GM19395 (cell line): ENCODE measurements around the gene C1orf116.

Experiments
- ATAC-seq: cut with Tn5 transposase; IDR thresholded peaks from one replicate; pipeline ENCODE4 v1.9.1; 2021; ENCODE audit warnings: mild to moderate bottlenecking, moderate library complexity; ENCODE audit not compliant: unreplicated experiment

C1orf116 gene

GRCh38 chr1:207032528-207033017, at the start of gene C1orf116:
Gene C1orf116, minus strand, starts transcription at chr1:207032756. Its CDS starts 5,158 bp downstream, at chr1:207027598.
- ATAC-seq = no peak

DNA sequence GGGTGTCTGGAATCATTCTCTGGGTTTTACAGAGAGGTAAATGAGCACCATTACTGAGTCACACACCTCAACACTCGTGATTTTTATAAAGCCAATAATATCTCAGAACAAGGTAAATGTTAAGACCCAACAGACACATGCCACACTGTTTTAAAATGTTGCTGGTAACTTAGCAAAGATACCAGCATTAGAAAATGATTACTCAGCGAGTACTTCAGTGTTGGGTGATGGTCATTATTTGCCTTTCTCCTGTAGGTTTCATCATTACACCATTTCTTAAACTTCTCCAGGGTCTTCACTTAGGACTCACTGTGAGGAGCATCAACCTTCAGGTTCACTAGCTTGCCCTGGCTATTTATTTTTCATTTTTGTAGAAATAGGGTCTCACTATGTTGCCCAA, 49.2 kb upstream of the C1orf116 start:
- ATAC-seq = no peak

DNA sequence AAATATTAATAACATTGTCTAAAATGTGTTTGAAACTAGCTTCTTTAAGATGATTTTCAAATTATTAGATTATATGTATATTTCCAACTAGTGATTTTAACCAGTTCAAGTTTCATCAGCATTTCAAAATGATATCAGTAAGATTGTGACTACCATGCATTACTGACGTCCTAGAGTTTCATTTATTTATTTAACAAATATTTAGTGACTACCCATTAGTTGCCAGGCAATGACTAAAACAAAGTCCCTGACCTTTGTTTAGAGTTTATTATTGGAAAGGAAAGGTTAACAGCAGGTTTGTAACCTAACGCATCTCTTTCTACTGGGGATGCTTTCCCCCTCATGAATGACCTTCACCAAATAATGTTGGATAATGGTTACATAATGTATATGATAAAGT, 48.5 kb upstream of the C1orf116 start:
- ATAC-seq = no peak

DNA sequence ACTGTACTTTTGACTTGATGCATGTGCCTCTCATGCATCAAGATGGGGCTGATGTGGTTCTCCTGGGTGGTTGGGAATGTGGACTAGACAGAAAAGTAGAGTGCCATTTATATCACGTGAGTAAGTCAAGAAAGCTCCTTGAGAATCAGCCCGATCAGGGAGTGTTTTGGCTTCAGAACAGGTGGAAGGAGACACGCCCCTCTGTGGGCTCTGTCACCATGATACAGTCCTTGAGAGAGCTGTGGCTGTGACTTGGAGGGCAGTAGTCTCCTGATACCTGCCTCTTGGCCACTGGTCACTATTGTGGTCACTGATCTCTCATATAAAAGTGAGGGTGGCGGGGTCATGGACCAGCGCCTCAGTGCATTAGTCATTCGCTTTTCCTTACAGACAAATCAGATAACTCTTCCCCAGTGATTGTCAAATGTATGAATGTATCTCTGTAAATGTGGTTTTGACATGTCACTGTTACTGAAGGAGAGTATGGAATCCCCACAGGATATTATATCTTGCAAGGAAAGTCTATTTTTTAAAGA, 47.2 kb upstream of the C1orf116 start:
- no peak for ATAC-seq

GRCh38 chr1:207078578-207079132, 46.1 kb upstream of the C1orf116 start:
- no peak for ATAC-seq

DNA sequence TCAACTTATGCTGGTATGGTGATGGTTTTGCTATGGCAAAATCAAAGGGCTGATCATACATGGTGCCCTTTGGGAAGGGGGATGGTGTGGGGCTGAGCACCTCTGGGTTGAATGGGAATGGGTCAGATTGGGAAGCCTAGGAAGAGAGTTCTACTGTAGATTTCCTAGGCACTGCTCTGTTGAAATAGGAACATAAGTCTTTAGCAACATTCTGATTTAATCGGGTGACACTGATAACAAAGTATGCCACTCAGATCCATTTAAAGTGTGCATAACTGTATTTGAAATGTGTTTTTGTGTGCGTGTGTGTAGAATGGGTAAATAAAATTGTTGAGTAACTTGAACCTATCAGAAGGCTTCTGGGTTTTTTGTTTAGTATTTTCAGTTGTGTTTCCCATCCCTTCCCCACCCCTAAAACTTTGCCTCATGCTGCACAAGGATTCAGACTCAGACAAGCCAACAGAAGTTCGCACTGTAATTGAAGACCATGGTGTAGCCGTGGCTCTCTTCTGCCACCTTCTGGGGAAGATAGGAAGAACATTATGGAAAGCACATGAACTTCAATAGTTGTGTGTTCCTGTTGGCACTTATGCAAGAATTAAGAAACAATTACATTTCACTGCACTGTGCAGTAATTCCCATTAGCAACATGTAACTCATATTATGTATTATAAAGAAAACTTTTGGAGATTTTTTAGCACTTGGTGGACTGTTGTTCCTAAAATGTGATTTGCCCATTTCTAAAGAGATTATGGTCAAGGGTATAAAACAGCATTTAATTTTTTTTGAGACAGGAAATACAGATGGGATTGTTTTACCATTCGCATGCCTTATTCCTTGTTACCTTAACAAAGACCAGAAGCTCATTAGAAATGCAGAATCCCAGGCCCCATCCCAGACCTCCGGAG, 45.2 kb upstream of the C1orf116 start:
- ATAC-seq = peak; percentile 86

DNA sequence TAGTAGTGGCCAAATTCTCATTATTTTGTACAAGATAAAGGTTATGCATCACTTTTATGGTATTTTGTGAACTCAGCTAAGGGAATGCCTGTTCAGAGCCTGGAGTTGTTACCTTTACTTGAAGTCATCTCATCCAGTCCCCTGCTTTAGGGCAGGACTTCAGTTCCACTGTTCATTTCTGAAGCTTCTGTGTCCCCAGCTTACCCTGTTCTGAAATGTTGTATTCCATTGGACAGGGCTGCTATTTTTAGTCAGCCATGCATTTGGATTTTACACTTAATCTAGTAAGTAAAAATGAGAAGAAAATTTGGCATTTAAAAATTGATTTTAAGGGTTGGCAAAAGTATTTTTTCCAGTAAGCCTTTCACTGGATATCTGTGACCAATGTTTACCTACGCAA, 44.5 kb upstream of the C1orf116 start:
- no peak for ATAC-seq

DNA sequence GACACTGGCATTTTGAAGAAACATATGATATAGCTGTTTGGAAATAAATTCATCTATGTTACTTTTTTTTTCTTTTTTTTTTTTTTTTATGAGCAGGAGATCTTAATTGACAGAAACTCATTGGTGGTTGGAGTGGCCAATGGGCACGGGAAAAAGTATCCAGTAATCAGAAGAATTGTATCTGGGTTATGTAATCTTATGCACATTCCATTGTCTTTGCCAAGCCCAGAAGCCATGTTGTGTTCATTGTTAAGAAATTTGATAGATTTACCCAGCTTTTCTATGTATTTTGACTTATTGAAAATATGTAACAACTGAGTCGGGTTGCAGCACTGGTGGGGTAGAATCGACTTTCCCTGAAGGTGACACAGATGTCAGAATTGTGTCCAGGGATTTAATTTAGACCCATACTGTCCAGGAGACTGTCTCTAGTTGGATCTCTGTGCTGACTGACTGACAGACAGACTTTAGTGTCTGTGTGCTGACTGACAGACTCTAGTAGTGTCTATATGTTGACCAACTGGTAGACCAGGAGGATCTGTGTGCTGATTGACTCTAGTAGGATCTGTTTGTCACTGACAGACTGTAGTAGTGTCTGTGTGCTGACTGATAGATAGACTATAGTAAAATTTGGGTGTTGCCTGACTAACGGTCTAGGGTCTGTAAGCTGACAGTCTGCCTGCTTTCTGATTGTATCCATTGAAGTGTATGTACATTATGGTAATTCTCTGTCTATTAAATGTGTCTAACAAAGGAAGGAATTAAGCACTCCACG, 43.8 kb upstream of the C1orf116 start:
- ATAC-seq = no peak

GRCh38 chr1:207073906-207074820, 41.6 kb upstream of the C1orf116 start:
- ATAC-seq = no peak

DNA sequence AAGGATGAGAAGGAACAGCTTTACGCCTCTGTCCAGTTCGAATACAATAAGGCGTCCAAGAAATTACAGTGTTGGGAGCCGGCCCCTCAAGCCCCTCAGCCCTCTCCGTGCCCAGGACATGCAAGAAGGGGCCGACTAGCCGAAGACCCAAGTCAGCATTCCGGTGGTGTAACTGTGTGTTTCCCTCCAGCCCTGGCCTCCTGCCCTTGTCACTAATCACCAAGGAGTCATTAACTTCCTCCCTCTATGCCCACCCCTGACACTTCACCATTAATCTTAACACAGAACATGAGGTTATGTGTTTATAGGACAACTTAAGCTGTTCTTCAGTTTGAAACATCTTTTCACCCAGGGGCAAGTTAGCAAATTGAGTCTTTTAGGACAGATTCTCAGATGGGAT, 39.7 kb upstream of the C1orf116 start:
- ATAC-seq = no peak

GRCh38 chr1:207071426-207071825, 38.9 kb upstream of the C1orf116 start:
- ATAC-seq = no peak

GRCh38 chr1:207070811-207071210, 38.3 kb upstream of the C1orf116 start:
- ATAC-seq = no peak

GRCh38 chr1:207069858-207070506, 37.4 kb upstream of the C1orf116 start:
- ATAC-seq = peak; percentile 67

- ATAC-seq = no peak
These were observed 36.5 kb upstream of the C1orf116 start for GRCh38 chr1:207069061-207069460.

- no peak for ATAC-seq
These were observed 35.1 kb upstream of the C1orf116 start for GRCh38 chr1:207067665-207068064.

DNA sequence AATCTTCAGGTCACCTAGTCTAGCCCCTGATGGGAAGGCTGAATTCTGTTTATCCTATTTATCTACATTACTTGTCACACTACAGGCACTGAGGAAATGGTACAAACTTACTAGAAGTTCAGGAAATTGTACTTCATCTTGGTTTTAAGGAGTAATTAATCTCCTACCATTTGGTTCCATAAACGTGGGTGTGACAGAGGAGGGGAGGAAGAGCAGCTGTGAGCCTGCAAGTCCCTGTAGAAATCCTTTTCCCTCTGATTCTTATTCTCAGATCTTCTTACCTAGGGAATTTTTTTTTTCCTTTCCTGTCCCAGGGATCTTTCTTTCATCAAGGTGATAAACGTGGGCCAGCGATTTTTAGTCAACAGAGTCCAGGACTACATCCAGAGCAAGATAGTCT, 34.6 kb upstream of the C1orf116 start:
- no peak for ATAC-seq

GRCh38 chr1:207064561-207064960, 32.0 kb upstream of the C1orf116 start:
- no peak for ATAC-seq

DNA sequence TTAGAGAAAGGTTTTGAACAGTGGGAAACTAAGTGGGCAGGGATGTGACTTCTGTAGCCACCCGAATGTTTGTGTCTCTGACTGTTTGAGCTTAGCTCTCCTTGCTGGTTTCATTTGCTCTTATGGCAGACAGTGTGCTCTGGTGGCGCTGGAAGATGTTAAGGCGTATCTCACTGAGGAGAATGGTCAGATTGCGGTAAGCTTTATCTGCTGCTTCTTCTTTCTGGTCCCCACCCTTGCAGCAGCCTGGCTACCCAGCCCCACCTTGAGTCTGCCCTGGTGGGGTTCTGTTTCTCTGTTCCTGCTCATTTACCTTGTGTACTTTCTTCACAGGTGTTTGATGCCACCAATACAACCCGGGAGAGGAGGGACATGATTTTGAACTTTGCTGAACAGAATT, 30.5 kb upstream of the C1orf116 start:
- ATAC-seq = no peak

- no peak for ATAC-seq
These were observed 29.5 kb upstream of the C1orf116 start for GRCh38 chr1:207062058-207062457.

- no peak for ATAC-seq
These were observed 28.0 kb upstream of the C1orf116 start for GRCh38 chr1:207060596-207060995.
